ENCODE measurements around the gene RASA3.

RASA3 gene

GRCh38 chr13:113960276-113960948, 172.0 kb downstream of the RASA3 start:
- DNase-seq: no peak

- no peak for DNase-seq
Measured at GRCh38 chr13:113959198-113959597, 173.2 kb downstream of the RASA3 start.

- no peak for DNase-seq
Measured at GRCh38 chr13:113958373-113958772, 174.1 kb downstream of the RASA3 start.

GRCh38 chr13:113956571-113956970, 175.9 kb downstream of the RASA3 start:
- DNase-seq: no peak

GRCh38 chr13:113955691-113956090, 176.7 kb downstream of the RASA3 start:
- no peak for DNase-seq

- DNase-seq: no peak
Measured at GRCh38 chr13:113955235-113955634, 177.2 kb downstream of the RASA3 start.

- DNase-seq: no peak
Measured at GRCh38 chr13:113954046-113954835, 178.2 kb downstream of the RASA3 start.

- no peak for DNase-seq
Measured at GRCh38 chr13:113953561-113953960, 178.9 kb downstream of the RASA3 start.

GRCh38 chr13:113952983-113953520, 179.4 kb downstream of the RASA3 start:
- DNase-seq: no peak

- DNase-seq: no peak
Measured at GRCh38 chr13:113952151-113952982, 180.1 kb downstream of the RASA3 start.

- DNase-seq: peak; percentile 8
Measured at GRCh38 chr13:113951246-113951999, 181.0 kb downstream of the RASA3 start.

GRCh38 chr13:113950451-113951245, 181.8 kb downstream of the RASA3 start:
- DNase-seq: no peak

GRCh38 chr13:113949546-113949945, 182.9 kb downstream of the RASA3 start:
- no peak for DNase-seq

- DNase-seq: no peak
Measured at GRCh38 chr13:113948034-113948742, 184.2 kb downstream of the RASA3 start.

- DNase-seq: no peak
Measured at GRCh38 chr13:113947311-113948033, 185.0 kb downstream of the RASA3 start.

- DNase-seq: no peak
Measured at GRCh38 chr13:113946409-113947181, 185.8 kb downstream of the RASA3 start.

- no peak for DNase-seq
Measured at GRCh38 chr13:113945857-113946408, 186.5 kb downstream of the RASA3 start.

- no peak for DNase-seq
Measured at GRCh38 chr13:113943821-113944565, 188.4 kb downstream of the RASA3 start.

All from NCI-H510A treated with DMSO at 0.1 percent for 48 hours (cell line).